Measurements from ENCODE around the gene MAGI2. TPM values are rescaled to one million over a fixed set of nuclear protein-coding genes. Genes with fewer than 3 reads are reported as not detected.

The MAGI2 gene
- total RNA-seq, 1 experiment from 2014 or later: 0.34 TPM

DNA sequence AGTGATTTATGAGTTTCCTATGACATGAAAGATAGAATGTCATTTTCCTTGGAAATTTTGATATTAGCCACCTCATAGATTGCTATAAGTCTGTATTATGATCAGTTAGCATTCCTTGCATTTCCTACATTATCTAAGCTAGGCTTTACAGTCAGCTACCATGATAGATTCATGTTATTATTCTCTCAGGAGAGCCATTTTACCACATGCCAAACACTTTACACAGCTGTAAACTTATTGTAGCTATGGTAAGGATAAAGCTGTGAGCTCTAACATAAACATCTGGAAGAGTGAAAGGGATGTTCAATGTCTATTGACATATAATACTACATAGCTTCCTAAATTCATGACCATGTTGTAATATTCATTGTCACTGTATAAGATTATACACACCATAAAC lies 1046.9 kb downstream of the MAGI2 start:
- Histone ChIP-seq H3K27ac (ENCODE audit: low read depth, low read length, poor library complexity, severe bottlenecking) (no peak overlapping the region), H3K4me1 (ENCODE audit: insufficient read depth, low read length, poor library complexity, severe bottlenecking) (no peaks in the 10 kb centered on the region), H3K4me3 (ENCODE audit: low read depth, low read length, poor library complexity, severe bottlenecking) (no peak overlapping the region), H3K36me3 (ENCODE audit: insufficient read depth, low read length, poor library complexity, severe bottlenecking) (no peaks in the 10 kb centered on the region), H3K27me3 (replicated peaks; ENCODE audit: insufficient read depth, low read depth, low read length, poor library complexity) (peaks cover 5% of the 10 kb centered on the region), H3K9me3 (ENCODE audit: low read depth, low read length, poor library complexity, severe bottlenecking) (no peaks in the 10 kb centered on the region)
- POLR2A ChIA-PET (ENCODE audit: low non-redundant PET): no interaction called here
- DNase-seq (ENCODE audit: low spot score): no peak
- intact Hi-C loops (cut with micrococcal nuclease; ENCODE audit: unreplicated experiment): no loop called here
- TF ChIP-seq, protein P1, sequence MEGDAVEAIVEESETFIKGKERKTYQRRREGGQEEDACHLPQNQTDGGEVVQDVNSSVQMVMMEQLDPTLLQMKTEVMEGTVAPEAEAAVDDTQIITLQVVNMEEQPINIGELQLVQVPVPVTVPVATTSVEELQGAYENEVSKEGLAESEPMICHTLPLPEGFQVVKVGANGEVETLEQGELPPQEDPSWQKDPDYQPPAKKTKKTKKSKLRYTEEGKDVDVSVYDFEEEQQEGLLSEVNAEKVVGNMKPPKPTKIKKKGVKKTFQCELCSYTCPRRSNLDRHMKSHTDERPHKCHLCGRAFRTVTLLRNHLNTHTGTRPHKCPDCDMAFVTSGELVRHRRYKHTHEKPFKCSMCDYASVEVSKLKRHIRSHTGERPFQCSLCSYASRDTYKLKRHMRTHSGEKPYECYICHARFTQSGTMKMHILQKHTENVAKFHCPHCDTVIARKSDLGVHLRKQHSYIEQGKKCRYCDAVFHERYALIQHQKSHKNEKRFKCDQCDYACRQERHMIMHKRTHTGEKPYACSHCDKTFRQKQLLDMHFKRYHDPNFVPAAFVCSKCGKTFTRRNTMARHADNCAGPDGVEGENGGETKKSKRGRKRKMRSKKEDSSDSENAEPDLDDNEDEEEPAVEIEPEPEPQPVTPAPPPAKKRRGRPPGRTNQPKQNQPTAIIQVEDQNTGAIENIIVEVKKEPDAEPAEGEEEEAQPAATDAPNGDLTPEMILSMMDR (conservative IDR thresholded peaks at IDR 0.05; ENCODE audit: low read depth, low read length): no peak
- no peak for TF ChIP-seq EZH2 (IDR thresholded peaks at IDR 0.05; ENCODE audit: borderline replicate concordance, low read depth, low read length, poor library complexity, severe bottlenecking)
- CTCF ChIA-PET: no interaction called here
- no TSS peak for BruUV-seq (replicated peaks)

DNA sequence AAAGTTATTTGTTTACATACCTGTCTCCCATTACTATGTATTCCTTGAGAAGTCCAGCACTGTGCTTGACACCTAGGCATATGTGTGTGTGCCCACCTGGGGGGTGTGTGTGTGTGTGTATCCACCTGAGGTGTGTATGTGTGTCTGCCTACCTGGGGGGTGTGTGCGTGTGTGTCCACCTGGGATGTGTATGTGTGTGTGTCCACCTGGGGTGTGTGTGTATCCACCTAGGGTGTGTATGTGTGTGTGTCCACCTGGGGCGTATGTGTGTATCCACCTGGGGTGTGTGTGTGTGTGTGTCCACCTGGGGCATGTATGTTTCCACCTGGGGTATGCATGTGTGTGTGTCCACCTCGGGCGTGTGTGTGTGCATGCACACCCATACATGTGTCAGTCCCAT lies 1051.4 kb downstream of the MAGI2 start:
- no peak for DNase-seq (ENCODE audit: low spot score)
- TF ChIP-seq, protein P1 (conservative IDR thresholded peaks at IDR 0.05; ENCODE audit: low read depth, low read length): no peak
- no peak for TF ChIP-seq EZH2 (IDR thresholded peaks at IDR 0.05; ENCODE audit: borderline replicate concordance, low read depth, low read length, poor library complexity, severe bottlenecking)
- POLR2A ChIA-PET (ENCODE audit: low non-redundant PET): no interaction called here
- Histone ChIP-seq H3K4me1 (ENCODE audit: insufficient read depth, low read length, poor library complexity, severe bottlenecking) (no peaks in the 10 kb centered on the region), H3K4me3 (ENCODE audit: low read depth, low read length, poor library complexity, severe bottlenecking) (no peak overlapping the region), H3K27me3 (replicated peaks; ENCODE audit: insufficient read depth, low read depth, low read length, poor library complexity) (peaks cover 24% of the 10 kb centered on the region), H3K9me3 (ENCODE audit: low read depth, low read length, poor library complexity, severe bottlenecking) (no peaks in the 10 kb centered on the region), H3K36me3 (ENCODE audit: insufficient read depth, low read length, poor library complexity, severe bottlenecking) (no peaks in the 10 kb centered on the region), H3K27ac (ENCODE audit: low read depth, low read length, poor library complexity, severe bottlenecking) (no peak overlapping the region)
- intact Hi-C loops (cut with micrococcal nuclease; ENCODE audit: unreplicated experiment): no loop called here
- no TSS peak for BruUV-seq (replicated peaks)
- CTCF ChIA-PET: no interaction called here

DNA sequence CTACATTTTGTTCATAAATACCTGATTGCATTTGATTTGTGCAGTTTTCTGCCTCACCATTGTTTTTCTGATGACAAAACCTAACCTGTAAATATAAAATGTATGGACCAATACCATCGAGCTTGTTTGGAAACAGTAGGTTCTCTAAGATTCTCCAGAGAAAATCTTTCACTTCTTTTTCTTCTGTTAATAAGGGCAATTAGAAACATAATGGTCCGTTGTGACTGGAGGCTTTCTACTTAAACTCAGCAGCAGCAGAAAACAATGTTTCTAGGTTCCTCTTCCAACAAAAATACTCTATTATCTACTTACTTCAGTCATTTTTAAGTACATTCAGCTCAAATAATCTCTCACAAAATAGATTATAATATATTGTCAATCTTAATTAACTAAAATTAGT lies 1053.4 kb downstream of the MAGI2 start:
- Histone ChIP-seq H3K4me1 (ENCODE audit: insufficient read depth, low read length, poor library complexity, severe bottlenecking) (no peaks in the 10 kb centered on the region), H3K27ac (ENCODE audit: low read depth, low read length, poor library complexity, severe bottlenecking) (no peak overlapping the region), H3K4me3 (ENCODE audit: low read depth, low read length, poor library complexity, severe bottlenecking) (no peak overlapping the region), H3K27me3 (replicated peaks; ENCODE audit: insufficient read depth, low read depth, low read length, poor library complexity) (peaks cover 40% of the 10 kb centered on the region), H3K9me3 (ENCODE audit: low read depth, low read length, poor library complexity, severe bottlenecking) (no peaks in the 10 kb centered on the region), H3K36me3 (ENCODE audit: insufficient read depth, low read length, poor library complexity, severe bottlenecking) (no peaks in the 10 kb centered on the region)
- intact Hi-C loops (cut with micrococcal nuclease; ENCODE audit: unreplicated experiment): no loop called here
- DNase-seq (ENCODE audit: low spot score): no peak
- CTCF ChIA-PET: no interaction called here
- POLR2A ChIA-PET (ENCODE audit: low non-redundant PET): no interaction called here
- no TSS peak for BruUV-seq (replicated peaks)
- TF ChIP-seq, protein P1 (conservative IDR thresholded peaks at IDR 0.05; ENCODE audit: low read depth, low read length): no peak
- no peak for TF ChIP-seq EZH2 (IDR thresholded peaks at IDR 0.05; ENCODE audit: borderline replicate concordance, low read depth, low read length, poor library complexity, severe bottlenecking)

Data from A673 (cell line).